Ascending aorta (tissue), 2 donors: ENCODE results near the gene RASL11B. TPM values are rescaled to one million over a fixed set of nuclear protein-coding genes. Genes with fewer than 3 reads are reported as not detected.
"Not testable (repeated sequence)": the region's sequence is repeated elsewhere in the genome, so short reads cannot be mapped to it uniquely, and the experiment has no call there.

ENCODE experiments used
- DNase-seq, 2 donors: peaks; one replicate each; pipeline ENCODE4 v3.0.0-alpha.2; 2019; ENCODE audit warnings: low spot score in 2 of 2
- H3K27ac ChIP-seq, 2 donors: fragments of 200-600 bp; sonication (generic); one replicate each; pipeline ENCODE4 v1.5.1; 2016 to 2017; ENCODE audit warnings: mild to moderate bottlenecking in 1 of 2
- H3K27me3 ChIP-seq: fragments of 200-600 bp; sonication (generic); one replicate; pipeline ENCODE4 v1.5.1; 2017
- H3K36me3 ChIP-seq, 2 donors: fragments of 200-600 bp; sonication (generic); one replicate each; pipeline ENCODE4 v1.5.1; 2016
- H3K4me1 ChIP-seq, 2 donors: fragments of 200-600 bp; sonication (generic); one replicate each; pipeline ENCODE4 v1.5.1; 2016 to 2017; ENCODE audit warnings: mild to moderate bottlenecking in 1 of 2
- H3K4me3 ChIP-seq, 2 donors: fragments of 200-600 bp; sonication (generic); one replicate each; pipeline ENCODE4 v1.5.1; 2016 to 2017; ENCODE audit warnings: mild to moderate bottlenecking in 1 of 2
- H3K9me3 ChIP-seq, 2 donors: fragments of 200-600 bp; sonication (generic); one replicate each; pipeline ENCODE4 v1.5.1; 2016
- intact Hi-C: fragments of 100-400 bp; cut with DNase I; formaldehyde crosslinking; loops from one replicate; pipeline ENCODE4 v1.15.1; 2023
- total RNA-seq: library from RNA; depleted of rRNA; stranded (reverse); fragments of >200 nt; gene quantifications from one replicate; pipeline ENCODE4 v1.1.0, GENCODE V29; 2016
- TF ChIP-seq, protein P1 (sequence below), 3 experiments: fragments of 200-600 bp in 2 of 3; fragments of 450-650 bp in 1 of 3; sonication (generic) in 2 of 3; IDR thresholded peaks; one replicate each; pipeline ENCODE4 v1.5.1; 2016 to 2019; ENCODE audit warnings: antibody characterized with exemption in 3 of 3, mild to moderate bottlenecking in 1 of 3, moderate library complexity in 1 of 3

Gene RASL11B
- total RNA-seq, 1 donor from 2014 or later = not detected

DNA sequence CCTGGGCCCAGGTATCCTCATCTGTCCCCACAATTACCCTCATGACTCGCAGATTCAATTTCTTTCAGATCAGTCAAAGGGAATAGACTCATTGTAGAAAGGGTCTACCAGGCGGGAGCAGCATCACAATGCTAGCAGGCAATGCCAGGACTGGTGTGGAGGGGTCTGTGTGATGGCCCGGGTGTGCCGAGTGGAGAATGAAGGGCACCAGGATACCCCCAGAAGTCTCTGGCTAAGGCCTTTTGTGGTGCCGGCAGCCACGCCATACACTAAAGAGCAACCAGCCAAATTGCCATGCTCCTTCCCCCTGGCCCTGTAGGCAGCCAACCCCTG is 37.9 kb upstream of the RASL11B start:
- H3K27ac ChIP-seq = no peak overlapping the region
- intact Hi-C loops = no loop called here
- no peak overlapping the region for H3K4me3 ChIP-seq
- no peaks in the 10 kb centered on the region for H3K4me1 ChIP-seq
- TF ChIP-seq, protein P1, sequence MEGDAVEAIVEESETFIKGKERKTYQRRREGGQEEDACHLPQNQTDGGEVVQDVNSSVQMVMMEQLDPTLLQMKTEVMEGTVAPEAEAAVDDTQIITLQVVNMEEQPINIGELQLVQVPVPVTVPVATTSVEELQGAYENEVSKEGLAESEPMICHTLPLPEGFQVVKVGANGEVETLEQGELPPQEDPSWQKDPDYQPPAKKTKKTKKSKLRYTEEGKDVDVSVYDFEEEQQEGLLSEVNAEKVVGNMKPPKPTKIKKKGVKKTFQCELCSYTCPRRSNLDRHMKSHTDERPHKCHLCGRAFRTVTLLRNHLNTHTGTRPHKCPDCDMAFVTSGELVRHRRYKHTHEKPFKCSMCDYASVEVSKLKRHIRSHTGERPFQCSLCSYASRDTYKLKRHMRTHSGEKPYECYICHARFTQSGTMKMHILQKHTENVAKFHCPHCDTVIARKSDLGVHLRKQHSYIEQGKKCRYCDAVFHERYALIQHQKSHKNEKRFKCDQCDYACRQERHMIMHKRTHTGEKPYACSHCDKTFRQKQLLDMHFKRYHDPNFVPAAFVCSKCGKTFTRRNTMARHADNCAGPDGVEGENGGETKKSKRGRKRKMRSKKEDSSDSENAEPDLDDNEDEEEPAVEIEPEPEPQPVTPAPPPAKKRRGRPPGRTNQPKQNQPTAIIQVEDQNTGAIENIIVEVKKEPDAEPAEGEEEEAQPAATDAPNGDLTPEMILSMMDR (IDR thresholded peaks at IDR 0.05) = no peak
- H3K9me3 ChIP-seq = no peaks in the 10 kb centered on the region
- no peaks in the 10 kb centered on the region for H3K27me3 ChIP-seq
- no peak for DNase-seq
- H3K36me3 ChIP-seq = no peaks in the 10 kb centered on the region

GRCh38 chr4:52824603-52825459 is 37.3 kb upstream of the RASL11B start:
- intact Hi-C loops = no loop called here
- no peaks in the 10 kb centered on the region for H3K4me1 ChIP-seq
- H3K36me3 ChIP-seq = no peaks in the 10 kb centered on the region
- TF ChIP-seq, protein P1 (IDR thresholded peaks at IDR 0.05) = no peak
- no peak overlapping the region for H3K4me3 ChIP-seq
- DNase-seq = no peak
- no peak overlapping the region for H3K27ac ChIP-seq
- no peaks in the 10 kb centered on the region for H3K9me3 ChIP-seq
- H3K27me3 ChIP-seq = no peaks in the 10 kb centered on the region

GRCh38 chr4:52825460-52826090 is 36.5 kb upstream of the RASL11B start:
- no peaks in the 10 kb centered on the region for H3K36me3 ChIP-seq
- no peaks in the 10 kb centered on the region for H3K4me1 ChIP-seq
- no peak overlapping the region for H3K27ac ChIP-seq
- no peak for DNase-seq
- no peaks in the 10 kb centered on the region for H3K27me3 ChIP-seq
- no peak overlapping the region for H3K4me3 ChIP-seq
- TF ChIP-seq, protein P1 (IDR thresholded peaks at IDR 0.05) = no peak
- no peaks in the 10 kb centered on the region for H3K9me3 ChIP-seq
- intact Hi-C loops = no loop called here

DNA sequence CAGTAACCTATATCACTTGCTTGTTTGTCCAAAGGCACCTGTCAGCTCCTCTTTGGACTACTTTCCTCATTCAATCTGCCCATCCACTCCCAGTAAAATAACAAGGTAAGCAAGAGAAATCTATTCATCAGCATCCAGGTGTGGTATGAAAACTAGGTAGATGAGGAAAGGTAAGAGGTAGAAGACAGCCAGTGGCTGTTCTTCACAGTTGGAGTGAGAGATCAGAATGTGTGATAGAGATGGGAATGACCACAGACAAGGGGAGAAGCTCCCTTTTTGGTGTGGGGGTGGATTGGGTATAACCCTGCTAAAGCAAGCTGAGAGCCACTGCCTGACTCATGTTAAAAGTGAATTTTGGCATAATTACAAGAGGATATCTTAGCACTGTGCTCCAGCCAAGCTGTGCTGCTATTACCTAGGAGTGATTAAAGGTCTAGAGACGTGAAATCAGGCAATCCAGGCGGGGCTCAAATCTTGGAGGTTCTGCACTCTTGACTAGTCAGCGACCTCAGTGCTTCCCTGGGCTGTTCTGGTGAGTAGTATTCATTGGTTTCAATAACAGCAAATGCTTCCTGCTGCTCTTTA is 28.1 kb upstream of the RASL11B start:
- intact Hi-C loops = no loop called here
- TF ChIP-seq, protein P1 (IDR thresholded peaks at IDR 0.05) = no peak

DNA sequence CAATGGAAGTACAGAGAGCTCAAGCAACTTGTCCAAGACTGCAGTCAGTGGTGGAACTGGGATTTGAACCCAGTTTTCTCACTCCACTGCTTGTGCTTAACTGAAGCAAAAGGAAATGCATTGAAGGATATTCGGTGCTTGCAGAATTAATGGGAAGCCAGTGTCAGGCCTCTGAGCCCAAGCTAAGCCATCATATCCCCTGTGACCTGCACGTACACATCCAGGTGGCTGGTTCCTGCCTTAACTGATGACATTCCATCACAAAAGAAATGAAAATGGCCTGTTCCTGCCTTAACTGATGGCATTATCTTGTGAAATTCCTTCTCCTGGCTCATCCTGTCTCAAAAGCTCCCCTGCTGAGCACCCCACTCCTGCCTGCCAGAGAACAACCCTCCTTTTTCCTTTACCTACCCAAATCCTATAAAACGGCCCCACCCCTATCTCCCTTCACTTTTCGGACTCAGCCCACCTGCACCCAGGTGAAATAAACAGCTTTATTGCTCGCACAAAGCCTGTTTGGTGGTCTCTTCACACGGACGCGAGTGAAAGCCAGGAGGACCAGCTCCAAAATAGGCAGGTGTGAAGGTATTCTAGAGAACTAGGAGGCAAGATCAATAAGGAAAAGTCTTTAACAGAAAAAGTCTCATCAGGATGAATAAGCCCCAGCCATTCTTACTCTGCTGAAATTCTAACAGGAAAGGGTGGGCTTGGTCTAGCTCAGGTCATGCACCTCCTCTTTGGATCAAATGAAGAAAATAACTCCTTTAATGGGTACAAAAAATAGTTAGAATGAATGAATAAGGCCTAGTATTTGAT is 27.3 kb upstream of the RASL11B start:
- DNase-seq, H3K27me3 ChIP-seq, H3K36me3 ChIP-seq, H3K9me3 ChIP-seq, H3K4me3 ChIP-seq, H3K4me1 ChIP-seq, H3K27ac ChIP-seq, intact Hi-C loops: not testable (repeated sequence)

More for the DNA sequence above, 28.1 kb upstream of the RASL11B start:
- Histone ChIP-seq H3K36me3 (no peaks in the 10 kb centered on the region), H3K9me3 (no peaks in the 10 kb centered on the region), H3K27ac (no peak overlapping the region), H3K4me1 (no peaks in the 10 kb centered on the region), H3K27me3 (no peaks in the 10 kb centered on the region), H3K4me3 (no peak overlapping the region)
- DNase-seq = no peak
